ENCODE results near the gene PPP2R2C. TPM values are rescaled to one million over a fixed set of nuclear protein-coding genes. Genes with fewer than 3 reads are reported as not detected.

PPP2R2C gene
- total and polyA plus RNA-seq, 2 donors, result 5.4 to 6.4 TPM

- H3K4me3 ChIP-seq (ENCODE audit: low read length in 2 of 2), result no peak overlapping the region
- 93% methylated on average over 15 of the region's 15 CpGs for WGBS
- no peaks in the 10 kb centered on the region for H3K9me3 ChIP-seq (ENCODE audit: control insufficient read depth in 2 of 2, insufficient read depth in 1 of 2, low read length in 1 of 2)
- no peak for DNase-seq (ENCODE audit: low read depth in 6 of 9, low spot score in 9 of 9)
- H3K27me3 ChIP-seq (ENCODE audit: control insufficient read depth in 2 of 2, insufficient read depth in 1 of 2, low read length in 1 of 2), result no peaks in the 10 kb centered on the region
- H3K4me1 ChIP-seq (ENCODE audit: control insufficient read depth in 2 of 2, insufficient read depth in 2 of 2, low read length in 2 of 2), result no peaks in the 10 kb centered on the region
- no peaks in the 10 kb centered on the region for H3K36me3 ChIP-seq (ENCODE audit: control insufficient read depth in 2 of 2, insufficient read depth in 2 of 2, low read length in 1 of 2)
- H3K27ac ChIP-seq (ENCODE audit: low read depth in 1 of 2, low read length in 1 of 2), result no peak overlapping the region
Measured at GRCh38 chr4:6297266-6297815, 175.1 kb downstream of the PPP2R2C start.

- no peaks in the 10 kb centered on the region for H3K36me3 ChIP-seq (ENCODE audit: control insufficient read depth in 2 of 2, insufficient read depth in 2 of 2, low read length in 1 of 2)
- H3K27ac ChIP-seq (ENCODE audit: low read depth in 1 of 2, low read length in 1 of 2), result no peak overlapping the region
- no peaks in the 10 kb centered on the region for H3K27me3 ChIP-seq (ENCODE audit: control insufficient read depth in 2 of 2, insufficient read depth in 1 of 2, low read length in 1 of 2)
- WGBS, result 97% methylated on average over 9 of the region's 9 CpGs
- DNase-seq (ENCODE audit: low read depth in 6 of 9, low spot score in 9 of 9), result no peak
- H3K4me1 ChIP-seq (ENCODE audit: control insufficient read depth in 2 of 2, insufficient read depth in 2 of 2, low read length in 2 of 2), result no peaks in the 10 kb centered on the region
- no peak overlapping the region for H3K4me3 ChIP-seq (ENCODE audit: low read length in 2 of 2)
- no peaks in the 10 kb centered on the region for H3K9me3 ChIP-seq (ENCODE audit: control insufficient read depth in 2 of 2, insufficient read depth in 1 of 2, low read length in 1 of 2)
Measured at GRCh38 chr4:6296026-6296425, 176.4 kb downstream of the PPP2R2C start.

DNA sequence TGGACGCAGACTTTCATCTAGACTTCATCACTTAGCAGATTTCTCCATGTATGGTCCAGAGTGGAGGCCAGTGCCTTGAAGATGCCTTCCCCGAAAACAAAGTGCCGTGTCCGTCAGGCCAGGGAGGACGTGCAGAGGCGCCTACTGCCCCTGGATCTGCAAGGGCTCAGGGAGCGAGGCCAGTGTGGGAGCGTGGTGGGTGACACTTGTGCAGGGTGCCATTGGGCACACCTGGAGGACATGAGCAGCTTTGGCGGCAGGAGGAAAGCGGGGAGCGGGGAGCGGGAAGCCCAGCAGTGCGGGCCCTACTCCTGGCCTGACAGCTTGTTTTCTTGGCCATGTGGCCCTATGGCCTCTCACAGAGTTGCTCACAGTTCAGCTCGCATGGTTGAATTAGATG, 176.9 kb downstream of the PPP2R2C start:
- Histone ChIP-seq H3K27me3 (ENCODE audit: control insufficient read depth in 2 of 2, insufficient read depth in 1 of 2, low read length in 1 of 2) (no peaks in the 10 kb centered on the region), H3K36me3 (ENCODE audit: control insufficient read depth in 2 of 2, insufficient read depth in 2 of 2, low read length in 1 of 2) (no peaks in the 10 kb centered on the region), H3K4me1 (ENCODE audit: control insufficient read depth in 2 of 2, insufficient read depth in 2 of 2, low read length in 2 of 2) (no peaks in the 10 kb centered on the region), H3K9me3 (ENCODE audit: control insufficient read depth in 2 of 2, insufficient read depth in 1 of 2, low read length in 1 of 2) (no peaks in the 10 kb centered on the region), H3K27ac (ENCODE audit: low read depth in 1 of 2, low read length in 1 of 2) (no peak overlapping the region), H3K4me3 (ENCODE audit: low read length in 2 of 2) (no peak overlapping the region)
- WGBS, result 99% methylated on average over 14 of the region's 14 CpGs
- no peak for DNase-seq (ENCODE audit: low read depth in 6 of 9, low spot score in 9 of 9)

DNA sequence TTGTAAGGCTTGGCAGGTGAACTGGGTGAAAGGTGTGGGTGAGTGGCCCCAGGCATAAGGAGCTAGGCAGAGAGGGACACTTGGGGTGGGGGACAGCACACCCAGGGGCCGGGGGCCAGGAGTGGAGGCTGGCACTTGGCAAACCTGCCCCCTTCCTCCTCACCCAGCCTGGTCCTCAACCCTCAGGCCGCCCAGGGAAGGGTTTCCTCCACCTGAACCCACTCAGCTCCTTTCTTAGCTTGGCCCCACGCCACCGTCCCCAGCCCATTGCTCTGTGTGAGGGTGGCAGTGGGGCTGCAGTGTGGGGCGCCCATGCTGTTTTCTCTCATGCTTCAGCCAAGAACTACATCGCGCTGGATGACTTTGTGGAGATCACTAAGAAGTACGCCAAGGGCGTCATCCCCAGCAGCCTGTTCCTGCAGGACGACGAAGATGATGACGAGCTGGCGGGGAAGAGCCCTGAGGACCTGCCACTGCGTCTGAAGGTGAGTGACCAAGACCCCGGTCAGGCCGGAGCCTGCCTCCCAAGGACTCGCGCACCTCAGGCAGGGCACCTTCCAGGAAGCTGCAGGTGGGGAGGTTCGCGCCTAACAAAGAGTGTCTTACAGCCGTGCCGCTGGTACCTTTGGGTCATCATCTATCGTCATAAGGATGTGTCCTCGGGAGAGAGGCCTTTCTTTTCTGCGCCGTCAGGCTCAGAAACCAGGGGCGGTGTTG, 177.6 kb downstream of the PPP2R2C start:
- Histone ChIP-seq H3K4me1 (ENCODE audit: control insufficient read depth in 2 of 2, insufficient read depth in 2 of 2, low read length in 2 of 2) (no peaks in the 10 kb centered on the region), H3K9me3 (ENCODE audit: control insufficient read depth in 2 of 2, insufficient read depth in 1 of 2, low read length in 1 of 2) (no peaks in the 10 kb centered on the region), H3K27me3 (ENCODE audit: control insufficient read depth in 2 of 2, insufficient read depth in 1 of 2, low read length in 1 of 2) (no peaks in the 10 kb centered on the region), H3K4me3 (ENCODE audit: low read length in 2 of 2) (no peak overlapping the region), H3K27ac (ENCODE audit: low read depth in 1 of 2, low read length in 1 of 2) (no peak overlapping the region), H3K36me3 (ENCODE audit: control insufficient read depth in 2 of 2, insufficient read depth in 2 of 2, low read length in 1 of 2) (no peaks in the 10 kb centered on the region)
- no peak for DNase-seq (ENCODE audit: low read depth in 6 of 9, low spot score in 9 of 9)
- 98% methylated on average over 27 of the region's 27 CpGs for WGBS

DNA sequence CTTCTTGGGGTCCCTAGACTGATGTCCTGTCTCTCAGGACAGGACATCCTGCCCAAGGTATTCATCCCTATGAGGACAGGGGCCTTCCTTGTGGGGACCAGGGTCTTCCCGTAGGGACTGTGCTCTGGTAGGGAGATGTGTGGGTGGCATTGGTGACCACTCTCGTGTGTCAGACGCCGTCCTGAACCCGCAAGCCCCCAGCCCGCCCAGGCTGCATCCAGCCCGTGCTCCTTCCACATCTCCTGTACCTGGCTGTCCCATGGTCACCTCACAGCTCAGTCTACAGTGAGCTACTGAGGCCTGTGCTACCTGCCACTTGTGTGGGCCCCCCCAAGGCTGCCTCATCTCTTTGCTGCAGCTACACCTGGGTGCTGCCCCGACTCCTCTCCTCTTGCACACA, 178.8 kb downstream of the PPP2R2C start:
- H3K4me1 ChIP-seq (ENCODE audit: control insufficient read depth in 2 of 2, insufficient read depth in 2 of 2, low read length in 2 of 2), result no peaks in the 10 kb centered on the region
- DNase-seq (ENCODE audit: low read depth in 6 of 9, low spot score in 9 of 9), result no peak
- H3K4me3 ChIP-seq (ENCODE audit: low read length in 2 of 2), result no peak overlapping the region
- H3K27me3 ChIP-seq (ENCODE audit: control insufficient read depth in 2 of 2, insufficient read depth in 1 of 2, low read length in 1 of 2), result no peaks in the 10 kb centered on the region
- WGBS, result 93% methylated on average over 8 of the region's 8 CpGs
- no peaks in the 10 kb centered on the region for H3K9me3 ChIP-seq (ENCODE audit: control insufficient read depth in 2 of 2, insufficient read depth in 1 of 2, low read length in 1 of 2)
- no peaks in the 10 kb centered on the region for H3K36me3 ChIP-seq (ENCODE audit: control insufficient read depth in 2 of 2, insufficient read depth in 2 of 2, low read length in 1 of 2)
- H3K27ac ChIP-seq (ENCODE audit: low read depth in 1 of 2, low read length in 1 of 2), result no peak overlapping the region

GRCh38 chr4:6293097-6293445, 179.3 kb downstream of the PPP2R2C start:
- no peaks in the 10 kb centered on the region for H3K9me3 ChIP-seq (ENCODE audit: control insufficient read depth in 2 of 2, insufficient read depth in 1 of 2, low read length in 1 of 2)
- DNase-seq (ENCODE audit: low read depth in 6 of 9, low spot score in 9 of 9), result no peak
- no peak overlapping the region for H3K4me3 ChIP-seq (ENCODE audit: low read length in 2 of 2)
- 96% methylated on average over 8 of the region's 8 CpGs for WGBS
- no peaks in the 10 kb centered on the region for H3K27me3 ChIP-seq (ENCODE audit: control insufficient read depth in 2 of 2, insufficient read depth in 1 of 2, low read length in 1 of 2)
- H3K36me3 ChIP-seq (ENCODE audit: control insufficient read depth in 2 of 2, insufficient read depth in 2 of 2, low read length in 1 of 2), result no peaks in the 10 kb centered on the region
- H3K27ac ChIP-seq (ENCODE audit: low read depth in 1 of 2, low read length in 1 of 2), result no peak overlapping the region
- H3K4me1 ChIP-seq (ENCODE audit: control insufficient read depth in 2 of 2, insufficient read depth in 2 of 2, low read length in 2 of 2), result no peaks in the 10 kb centered on the region

DNA sequence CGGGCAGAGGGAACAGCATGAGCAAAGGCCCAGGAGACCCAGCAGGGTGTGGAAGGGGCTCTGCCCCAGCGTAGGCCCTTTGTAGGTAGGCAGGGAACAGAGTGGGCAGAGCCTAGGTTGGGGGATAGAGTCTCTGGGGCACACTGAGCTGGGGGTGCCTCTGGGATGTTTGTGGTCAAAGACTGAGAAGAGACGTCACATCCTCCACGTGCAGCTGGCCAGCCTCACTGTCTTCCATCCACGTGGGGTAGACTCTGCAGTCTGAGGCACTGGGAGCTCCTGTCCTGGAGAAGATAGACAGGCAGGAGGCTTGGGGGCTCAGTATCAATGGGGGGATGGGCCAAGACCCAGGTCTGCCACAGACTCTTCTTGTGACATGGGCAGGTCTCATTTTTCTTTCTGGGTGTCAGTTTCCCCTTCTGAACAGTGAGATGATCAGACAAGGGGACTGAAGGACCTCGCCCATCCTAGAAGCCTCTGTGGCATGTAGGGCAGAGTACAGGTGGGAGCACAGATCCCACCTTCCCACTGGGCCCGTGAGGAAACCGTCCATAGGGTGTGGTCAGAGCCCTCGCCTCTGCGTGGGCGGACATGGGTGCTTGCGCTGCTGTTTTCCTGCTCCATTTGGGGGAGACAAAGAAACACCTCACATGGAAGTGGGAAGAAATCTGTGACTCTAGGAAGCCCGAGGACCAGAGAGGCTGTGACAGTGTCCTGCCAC, 179.9 kb downstream of the PPP2R2C start:
- no peak overlapping the region for H3K27ac ChIP-seq (ENCODE audit: low read depth in 1 of 2, low read length in 1 of 2)
- H3K4me3 ChIP-seq (ENCODE audit: low read length in 2 of 2), result no peak overlapping the region
- no peaks in the 10 kb centered on the region for H3K9me3 ChIP-seq (ENCODE audit: control insufficient read depth in 2 of 2, insufficient read depth in 1 of 2, low read length in 1 of 2)
- H3K4me1 ChIP-seq (ENCODE audit: control insufficient read depth in 2 of 2, insufficient read depth in 2 of 2, low read length in 2 of 2), result no peaks in the 10 kb centered on the region
- no peaks in the 10 kb centered on the region for H3K27me3 ChIP-seq (ENCODE audit: control insufficient read depth in 2 of 2, insufficient read depth in 1 of 2, low read length in 1 of 2)
- no peaks in the 10 kb centered on the region for H3K36me3 ChIP-seq (ENCODE audit: control insufficient read depth in 2 of 2, insufficient read depth in 2 of 2, low read length in 1 of 2)
- 83% methylated on average over 13 of the region's 13 CpGs for WGBS
- DNase-seq (ENCODE audit: low read depth in 6 of 9, low spot score in 9 of 9), result no peak

- H3K9me3 ChIP-seq (ENCODE audit: control insufficient read depth in 2 of 2, insufficient read depth in 1 of 2, low read length in 1 of 2), result no peaks in the 10 kb centered on the region
- no peaks in the 10 kb centered on the region for H3K4me1 ChIP-seq (ENCODE audit: control insufficient read depth in 2 of 2, insufficient read depth in 2 of 2, low read length in 2 of 2)
- no peak overlapping the region for H3K4me3 ChIP-seq (ENCODE audit: low read length in 2 of 2)
- DNase-seq (ENCODE audit: low read depth in 6 of 9, low spot score in 9 of 9), result no peak
- no peak overlapping the region for H3K27ac ChIP-seq (ENCODE audit: low read depth in 1 of 2, low read length in 1 of 2)
- no peaks in the 10 kb centered on the region for H3K36me3 ChIP-seq (ENCODE audit: control insufficient read depth in 2 of 2, insufficient read depth in 2 of 2, low read length in 1 of 2)
- 91% methylated on average over 21 of the region's 21 CpGs for WGBS
- H3K27me3 ChIP-seq (ENCODE audit: control insufficient read depth in 2 of 2, insufficient read depth in 1 of 2, low read length in 1 of 2), result no peaks in the 10 kb centered on the region
Measured at GRCh38 chr4:6291784-6292297, 180.6 kb downstream of the PPP2R2C start.

DNA sequence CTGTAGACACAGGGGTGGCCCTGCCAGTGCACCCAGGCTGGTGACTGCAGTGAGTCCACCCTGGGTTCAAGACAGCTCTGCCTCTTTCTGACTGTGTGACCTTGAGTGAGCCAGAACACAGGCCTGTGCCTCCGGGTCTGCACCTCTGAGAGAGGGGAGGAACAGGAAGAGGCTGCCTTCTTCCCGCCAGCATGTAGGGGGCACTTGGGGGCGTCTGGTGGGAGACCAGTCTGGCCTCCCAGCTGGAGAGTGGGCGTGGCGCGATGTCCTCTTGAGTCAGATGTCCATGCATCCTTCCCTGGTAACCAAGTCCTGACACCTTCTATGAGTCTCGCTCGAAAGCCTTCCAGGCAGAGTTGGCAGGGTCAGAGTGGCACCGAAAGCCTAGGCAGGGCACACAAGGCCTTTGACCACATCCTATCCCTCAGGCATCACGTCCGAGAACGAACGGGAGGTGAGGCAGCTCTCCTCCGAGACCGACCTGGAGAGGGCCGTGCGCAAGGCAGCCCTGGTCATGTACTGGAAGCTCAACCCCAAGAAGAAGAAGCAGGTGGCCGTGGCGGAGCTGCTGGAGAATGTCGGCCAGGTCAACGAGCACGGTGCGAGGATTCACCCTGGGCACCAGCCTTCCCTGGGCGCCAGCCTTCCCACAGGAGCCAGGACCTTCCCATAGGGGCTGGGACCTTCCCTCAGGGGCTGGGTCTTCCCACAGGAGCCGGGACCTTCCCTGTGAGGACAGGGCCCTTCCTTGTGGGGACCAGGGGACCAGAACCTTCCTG, 181.5 kb downstream of the PPP2R2C start:
- no peak for DNase-seq (ENCODE audit: low read depth in 6 of 9, low spot score in 9 of 9)
- WGBS, result 94% methylated on average over 25 of the region's 25 CpGs
- Histone ChIP-seq H3K27ac (ENCODE audit: low read depth in 1 of 2, low read length in 1 of 2) (no peak overlapping the region), H3K4me1 (ENCODE audit: control insufficient read depth in 2 of 2, insufficient read depth in 2 of 2, low read length in 2 of 2) (no peaks in the 10 kb centered on the region), H3K4me3 (ENCODE audit: low read length in 2 of 2) (no peak overlapping the region), H3K36me3 (ENCODE audit: control insufficient read depth in 2 of 2, insufficient read depth in 2 of 2, low read length in 1 of 2) (no peaks in the 10 kb centered on the region), H3K9me3 (ENCODE audit: control insufficient read depth in 2 of 2, insufficient read depth in 1 of 2, low read length in 1 of 2) (no peaks in the 10 kb centered on the region), H3K27me3 (ENCODE audit: control insufficient read depth in 2 of 2, insufficient read depth in 1 of 2, low read length in 1 of 2) (no peaks in the 10 kb centered on the region)

Measured in thymus (tissue), 11 donors.